Left lung (tissue), 10 donors: ENCODE measurements around the gene PER1. TPM values are rescaled to one million over a fixed set of nuclear protein-coding genes. Genes with fewer than 3 reads are reported as not detected.
A peak's percentile ranks its signal among the peaks of the same experiment; 100 is the strongest.

Source experiments
- ATAC-seq: fragments of 200-7000 bp; cut with Tn5 transposase; one replicate; pipeline ENCODE4 v1.9.1; 2020; ENCODE audit warnings: moderate library complexity
- DNase-seq, 4 donors: peaks; one replicate each; pipeline ENCODE4 v3.0.0-alpha.2; 2013 to 2020
- H3K27ac ChIP-seq, 2 donors: fragments of 200-600 bp; sonication (generic) in 1 of 2; one replicate each; pipeline versions ENCODE4 v1.5.0 to v1.8.0; 2020 to 2021
- H3K27me3 ChIP-seq, 2 donors: fragments of 200-600 bp; sonication (generic) in 1 of 2; one replicate each; pipeline versions ENCODE4 v1.5.0 to v1.8.0; 2020 to 2021
- H3K36me3 ChIP-seq, 2 donors: fragments of 200-600 bp; sonication (generic) in 1 of 2; one replicate each; pipeline versions ENCODE4 v1.5.0 to v1.8.0; 2020 to 2021
- H3K4me1 ChIP-seq, 2 donors: fragments of 200-600 bp; one replicate each; pipeline ENCODE4 v1.8.0; 2021
- H3K4me3 ChIP-seq, 2 donors: fragments of 200-600 bp; sonication (generic) in 1 of 2; one replicate each; pipeline versions ENCODE4 v1.5.0 to v1.8.0; 2020 to 2021; ENCODE audit warnings: mild to moderate bottlenecking in 1 of 2
- H3K9me3 ChIP-seq, 2 donors: fragments of 200-600 bp; sonication (generic) in 1 of 2; one replicate each; pipeline versions ENCODE4 v1.5.0 to v1.8.0; 2020 to 2021
- intact Hi-C, 2 donors: fragments of 100-400 bp; cut with DNase I; formaldehyde crosslinking; loops; one replicate each; pipeline versions ENCODE4 v1.11.2 to v1.14.2; 2022
- polyA plus RNA-seq, 6 donors: library from polyadenylated mRNA; unstranded; fragments of 120-200 nt; gene quantifications; one replicate each; pipeline ENCODE4 v1.2.1, GENCODE V29; 2013; ENCODE audit not compliant: insufficient read length in 6 of 6
- total RNA-seq, 2 donors: library from RNA; stranded (reverse); fragmentation: NEBNext Ultra II Directional; extraction: Animal tissue kit (Norgen Biotek cat#: 25700); gene quantifications; one replicate each; pipeline ENCODE4 v1.2.1, GENCODE V29; 2021
- TF ChIP-seq, protein P1 (sequence below), 2 donors: fragments of 200-600 bp; sonication (generic) in 1 of 2; IDR thresholded peaks; one replicate each; pipeline versions ENCODE4 v1.5.0 to v1.8.0; 2021; ENCODE audit warnings: antibody characterized with exemption in 2 of 2
- donor health status: DM: no; HTN: yes; CAD: no.
- donor health status: DM: no; HTN: no; CAD: no.

PER1 gene
- total and polyA plus RNA-seq, 8 donors: 28.0 to 111 (median 61.2) TPM

DNA sequence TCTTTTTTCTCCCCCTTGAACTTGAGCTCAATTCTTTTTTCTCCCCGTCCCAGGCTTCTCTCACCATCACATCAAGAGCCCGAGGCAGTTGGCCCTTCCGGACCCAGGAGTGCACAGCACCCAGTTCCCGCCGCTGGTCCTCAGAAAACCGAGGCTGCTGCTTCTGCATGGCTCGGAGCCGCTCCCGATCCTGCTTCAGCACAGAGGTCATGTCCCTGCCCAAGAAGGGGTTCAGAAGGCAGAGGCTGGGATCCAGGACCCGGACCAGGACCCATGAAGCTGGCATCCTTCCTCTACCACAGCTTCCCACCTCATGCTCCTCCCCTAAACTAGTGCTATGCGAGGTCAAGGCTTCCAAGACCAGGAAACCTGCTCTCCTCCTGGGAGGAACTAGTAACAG is 10.5 kb downstream of the PER1 start:
- peaks cover 14 to 76% of the 10 kb centered on the region in 2 donors for H3K36me3 ChIP-seq
- peaks cover 6 to 29% of the 10 kb centered on the region in 2 donors for H3K4me1 ChIP-seq
- H3K4me3 ChIP-seq: no peak overlapping the region
- TF ChIP-seq, protein P1, sequence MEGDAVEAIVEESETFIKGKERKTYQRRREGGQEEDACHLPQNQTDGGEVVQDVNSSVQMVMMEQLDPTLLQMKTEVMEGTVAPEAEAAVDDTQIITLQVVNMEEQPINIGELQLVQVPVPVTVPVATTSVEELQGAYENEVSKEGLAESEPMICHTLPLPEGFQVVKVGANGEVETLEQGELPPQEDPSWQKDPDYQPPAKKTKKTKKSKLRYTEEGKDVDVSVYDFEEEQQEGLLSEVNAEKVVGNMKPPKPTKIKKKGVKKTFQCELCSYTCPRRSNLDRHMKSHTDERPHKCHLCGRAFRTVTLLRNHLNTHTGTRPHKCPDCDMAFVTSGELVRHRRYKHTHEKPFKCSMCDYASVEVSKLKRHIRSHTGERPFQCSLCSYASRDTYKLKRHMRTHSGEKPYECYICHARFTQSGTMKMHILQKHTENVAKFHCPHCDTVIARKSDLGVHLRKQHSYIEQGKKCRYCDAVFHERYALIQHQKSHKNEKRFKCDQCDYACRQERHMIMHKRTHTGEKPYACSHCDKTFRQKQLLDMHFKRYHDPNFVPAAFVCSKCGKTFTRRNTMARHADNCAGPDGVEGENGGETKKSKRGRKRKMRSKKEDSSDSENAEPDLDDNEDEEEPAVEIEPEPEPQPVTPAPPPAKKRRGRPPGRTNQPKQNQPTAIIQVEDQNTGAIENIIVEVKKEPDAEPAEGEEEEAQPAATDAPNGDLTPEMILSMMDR (IDR thresholded peaks at IDR 0.05): no peak
- H3K27me3 ChIP-seq: no peaks in the 10 kb centered on the region
- peak in 1 of 4 donors; percentile 41 for DNase-seq
- H3K27ac ChIP-seq: no peak overlapping the region
- intact Hi-C loops: no loop called here
- ATAC-seq: no peak
- H3K9me3 ChIP-seq: no peaks in the 10 kb centered on the region

- Histone ChIP-seq H3K4me3 (no peak overlapping the region), H3K27ac (no peak overlapping the region), H3K4me1 (peaks cover 6 to 29% of the 10 kb centered on the region in 2 donors), H3K27me3 (no peaks in the 10 kb centered on the region), H3K36me3 (peaks cover 10 to 69% of the 10 kb centered on the region in 2 donors), H3K9me3 (no peaks in the 10 kb centered on the region)
- TF ChIP-seq, protein P1 (IDR thresholded peaks at IDR 0.05): no peak
- intact Hi-C loops: no loop called here
- ATAC-seq (no peak), DNase-seq (peak in 1 of 4 donors; percentile 53)
Measured at GRCh38 chr17:8141045-8141444, 11.2 kb downstream of the PER1 start.

- Histone ChIP-seq H3K27ac (peak overlapping the region; percentile 70 to 88), H3K4me1 (peaks cover 6 to 29% of the 10 kb centered on the region in 2 donors), H3K4me3 (no peak overlapping the region), H3K27me3 (no peaks in the 10 kb centered on the region), H3K36me3 (peaks cover 6 to 62% of the 10 kb centered on the region in 2 donors), H3K9me3 (no peaks in the 10 kb centered on the region)
- TF ChIP-seq, protein P1 (IDR thresholded peaks at IDR 0.05): no peak
- ATAC-seq (no peak), DNase-seq (peak in 2 of 4 donors; percentile 40 to 48)
- intact Hi-C loops: no loop called here
Measured at GRCh38 chr17:8140065-8141029, 11.9 kb downstream of the PER1 start.

DNA sequence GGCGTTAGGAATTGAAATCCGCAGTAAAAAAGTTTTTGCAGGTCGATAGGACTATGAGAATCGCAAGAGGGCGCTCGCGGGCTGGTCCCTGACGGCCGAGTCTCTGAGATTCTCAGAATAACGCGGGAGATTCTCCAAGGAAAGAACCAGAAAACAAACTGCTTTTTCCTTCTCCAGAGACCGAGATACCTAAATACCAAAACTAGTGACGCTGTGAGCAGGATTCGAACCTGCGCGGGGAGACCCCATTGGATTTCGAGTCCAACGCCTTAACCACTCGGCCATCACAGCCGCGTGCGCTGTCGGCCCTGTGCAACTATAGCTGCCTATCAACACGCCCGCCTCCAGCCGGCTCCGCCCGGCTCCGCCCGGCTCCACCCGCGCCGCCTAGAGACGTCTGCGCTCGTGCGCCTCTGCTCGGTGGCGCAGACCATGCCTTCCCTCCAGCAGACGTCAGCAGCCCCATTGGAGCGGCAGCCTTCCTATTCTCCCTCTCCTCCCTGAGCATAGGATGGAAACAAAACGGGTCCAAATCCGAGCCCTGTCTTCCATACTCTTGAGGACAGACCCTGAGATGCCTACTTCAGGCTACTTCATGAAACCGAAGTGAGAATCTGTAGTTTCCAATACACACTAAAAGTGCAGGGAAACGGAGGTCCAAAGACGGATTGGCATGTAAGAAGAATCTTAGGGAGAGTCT is 13.4 kb downstream of the PER1 start:
- TF ChIP-seq, protein P1 (IDR thresholded peaks at IDR 0.05): peak; percentile 82 to 89
- Histone ChIP-seq H3K27ac (peak overlapping the region; percentile 70 to 88), H3K4me1 (peaks cover 6 to 29% of the 10 kb centered on the region in 2 donors), H3K36me3 (peaks cover 0 to 47% of the 10 kb centered on the region in 2 donors), H3K9me3 (no peaks in the 10 kb centered on the region), H3K27me3 (no peaks in the 10 kb centered on the region), H3K4me3 (peak overlapping the region in 1 of 2 donors; percentile 6)
- ATAC-seq (peak; percentile 94), DNase-seq (peak; percentile 96 to 98 (median 96))
- intact Hi-C loops: no loop called here

DNA sequence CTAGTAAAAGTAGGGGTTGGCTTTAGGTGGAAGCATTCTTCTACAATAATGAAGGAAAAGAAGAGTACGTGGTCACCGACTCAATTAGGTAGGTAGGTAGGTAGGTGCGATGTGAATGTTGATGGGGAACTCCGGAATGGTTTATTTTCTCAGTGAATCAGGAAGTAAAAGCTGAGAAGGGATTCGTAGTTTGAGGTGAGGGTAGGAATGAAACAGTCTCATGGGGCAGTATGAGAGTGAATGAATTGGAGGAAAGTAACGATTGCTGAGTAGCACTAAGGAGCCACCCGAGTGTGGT is 13.9 kb downstream of the PER1 start:
- H3K27ac ChIP-seq: peak overlapping the region; percentile 70 to 88

More for the DNA sequence above, 13.9 kb downstream of the PER1 start:
- TF ChIP-seq, protein P1 (IDR thresholded peaks at IDR 0.05): no peak
- H3K27me3 ChIP-seq: no peaks in the 10 kb centered on the region
- ATAC-seq (no peak), DNase-seq (no peak)
- H3K4me3 ChIP-seq: peak overlapping the region in 1 of 2 donors; percentile 6
- peaks cover 6 to 29% of the 10 kb centered on the region in 2 donors for H3K4me1 ChIP-seq
- intact Hi-C loops: no loop called here
- H3K9me3 ChIP-seq: no peaks in the 10 kb centered on the region
- H3K36me3 ChIP-seq: peaks cover 0 to 42% of the 10 kb centered on the region in 2 donors
